SU-DHL-6 (cell line): Measurements from ENCODE around the gene COG1.

ENCODE experiments used
- CTCF ChIP-seq: fragments of 200-600 bp; sonication (generic); IDR thresholded peaks from one replicate; pipeline ENCODE4 v1.5.1; 2017; ENCODE audit warnings: antibody characterized with exemption, mild to moderate bottlenecking, low read length, moderate library complexity; ENCODE audit not compliant: insufficient read depth, poor library complexity, severe bottlenecking
- EZH2phosphoT487 ChIP-seq: fragments of 200-600 bp; sonication (generic), shearing (Covaris generic); conservative IDR thresholded peaks from 2 replicates; pipeline ENCODE4 v1.6.1; 2018; ENCODE audit warnings: mild to moderate bottlenecking, antibody characterized with exemption, low read length, moderate library complexity, mixed read lengths

GRCh38 chr17:73198930-73199260 lies 6.0 kb downstream of the COG1 start:
- TF ChIP-seq CTCF = no peak
- no peak for TF ChIP-seq EZH2phosphoT487
